GM21786 (cell line): Measurements from ENCODE around the gene CAPN8.
"Not testable (repeated sequence)": the region's sequence is repeated elsewhere in the genome, so short reads cannot be mapped to it uniquely, and the experiment has no call there.

Experiments
- ATAC-seq: cut with Tn5 transposase; IDR thresholded peaks from one replicate; pipeline ENCODE4 v1.9.1; 2021; ENCODE audit not compliant: unreplicated experiment

CAPN8 gene

DNA sequence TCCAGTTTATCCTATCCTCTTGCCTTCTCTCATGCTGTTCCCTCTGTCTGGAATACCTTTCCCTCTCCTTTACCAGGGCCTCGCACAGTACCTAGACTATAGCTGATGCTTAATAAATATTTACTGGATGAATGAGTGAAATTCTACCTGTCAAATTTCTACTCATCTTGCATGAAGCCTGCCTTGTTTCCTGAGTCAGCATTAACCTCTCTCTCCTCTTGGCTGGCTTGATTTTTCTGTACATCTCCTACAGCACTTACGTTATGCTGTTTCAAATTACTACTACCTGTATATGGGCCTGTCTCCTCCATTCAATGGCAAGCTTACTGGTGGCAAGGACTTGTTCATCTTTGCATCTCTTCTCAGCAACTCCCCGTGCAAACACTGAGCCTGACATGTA lies 130.8 kb downstream of the CAPN8 start:
- ATAC-seq: no peak

DNA sequence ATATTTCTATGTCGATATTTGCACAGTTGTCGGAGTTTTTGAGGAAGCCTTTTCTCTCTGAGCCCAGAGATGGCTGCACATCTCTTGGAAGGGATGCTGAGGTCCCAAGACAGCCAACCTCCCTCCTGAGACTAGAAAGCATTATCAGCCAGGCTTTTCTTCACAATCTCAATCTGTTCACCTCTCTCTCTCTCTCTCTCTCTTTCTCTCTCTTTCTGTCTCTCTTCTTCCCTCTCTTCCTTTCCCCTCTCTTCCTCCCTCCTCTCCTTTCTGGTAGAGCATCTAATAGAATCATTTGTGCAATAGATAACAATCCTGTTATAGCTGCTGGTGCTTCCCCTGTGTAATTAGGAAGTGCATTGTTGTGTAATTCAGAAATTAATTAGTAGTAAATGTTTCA lies 131.8 kb downstream of the CAPN8 start:
- no peak for ATAC-seq

DNA sequence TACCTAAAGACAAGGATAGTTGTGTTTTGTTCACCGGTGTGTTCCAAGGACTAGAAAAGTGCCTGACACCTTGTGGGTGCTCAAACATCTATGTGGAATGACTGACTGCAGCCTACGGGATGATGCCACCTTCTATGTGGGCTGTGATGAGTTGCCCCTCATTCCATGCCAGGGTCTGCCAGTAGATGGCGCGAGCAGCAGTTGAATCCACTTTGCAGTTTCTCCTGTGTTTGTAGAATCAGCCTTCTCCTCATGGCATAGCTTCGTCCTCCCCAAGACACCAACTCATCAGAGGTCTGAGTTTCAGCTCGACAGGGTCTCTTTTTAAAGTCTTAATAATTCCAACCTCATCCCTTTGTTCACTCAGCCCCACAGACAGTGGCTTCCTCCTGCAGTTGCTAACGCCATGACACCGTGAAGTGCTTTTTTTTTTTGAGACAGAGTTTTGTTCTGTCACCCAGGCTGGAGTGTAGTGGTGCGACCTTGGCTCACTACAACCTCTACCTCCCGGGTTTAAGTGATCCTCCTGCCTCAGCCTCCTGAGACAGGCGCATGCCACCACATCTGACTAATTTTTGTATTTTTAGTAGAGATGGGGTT lies 133.7 kb downstream of the CAPN8 start:
- no peak for ATAC-seq

DNA sequence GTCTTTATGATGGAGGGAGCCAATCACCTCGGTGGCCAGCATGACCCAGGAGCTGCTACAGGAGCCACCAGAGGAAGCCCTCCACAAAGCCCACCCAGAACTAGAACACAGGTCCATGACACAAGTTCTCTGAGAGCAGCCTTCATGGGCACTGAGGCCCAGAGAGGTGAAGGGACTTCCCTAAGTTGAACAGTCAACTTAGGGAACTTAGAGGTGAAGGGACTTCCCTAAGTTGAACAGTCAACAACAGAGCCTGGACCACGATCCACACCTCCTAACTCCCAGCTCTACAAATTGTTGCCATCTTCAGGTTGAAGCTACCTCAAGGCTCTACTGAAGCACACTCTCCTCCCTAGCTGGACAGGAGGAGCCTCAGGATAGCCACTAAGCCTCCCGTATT lies 139.5 kb downstream of the CAPN8 start:
- ATAC-seq: no peak

DNA sequence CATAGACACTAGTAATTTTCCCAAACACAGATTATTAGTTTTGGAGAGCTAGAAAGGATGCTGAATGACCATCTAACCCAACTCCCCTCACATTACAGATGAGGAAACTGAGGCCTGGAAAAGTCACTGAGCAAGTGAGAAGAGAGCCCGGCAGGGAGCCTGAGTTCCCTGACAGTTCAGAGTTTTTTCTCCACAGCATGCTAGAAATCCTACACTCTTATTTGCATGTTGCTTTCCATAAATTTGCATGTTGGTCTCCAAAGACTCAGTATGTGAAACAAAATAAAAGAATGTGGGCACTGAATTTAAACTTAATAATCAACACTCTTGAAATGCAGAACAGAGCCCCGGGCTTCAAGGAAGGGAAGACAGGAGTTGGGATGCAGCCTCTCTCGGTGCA lies 140.0 kb downstream of the CAPN8 start:
- no peak for ATAC-seq

DNA sequence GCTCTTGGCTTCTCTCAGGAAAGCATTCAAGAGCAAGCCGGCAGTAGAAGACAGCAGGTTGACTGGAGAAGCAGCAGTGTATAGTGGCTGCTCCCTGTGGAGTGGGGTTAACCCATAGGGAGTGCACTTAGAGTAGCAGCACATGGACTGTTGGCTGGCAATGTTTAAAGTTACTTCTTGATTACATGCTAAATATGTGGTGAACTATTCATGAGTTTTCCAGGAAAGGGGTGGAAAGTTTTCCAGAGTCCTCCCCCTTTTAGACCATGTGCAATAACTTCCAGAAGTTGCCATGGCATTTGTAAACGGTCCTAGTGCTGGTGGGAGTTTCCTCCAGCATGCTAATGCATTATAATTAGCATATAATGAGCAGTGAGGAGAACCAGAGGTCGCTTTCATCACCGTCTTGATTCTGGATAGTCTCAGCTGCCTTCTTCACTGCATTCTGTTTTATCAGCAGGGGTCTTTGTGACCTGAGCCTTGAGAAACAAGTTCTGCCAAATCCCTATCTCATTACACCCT lies 140.5 kb downstream of the CAPN8 start:
- no peak for ATAC-seq

DNA sequence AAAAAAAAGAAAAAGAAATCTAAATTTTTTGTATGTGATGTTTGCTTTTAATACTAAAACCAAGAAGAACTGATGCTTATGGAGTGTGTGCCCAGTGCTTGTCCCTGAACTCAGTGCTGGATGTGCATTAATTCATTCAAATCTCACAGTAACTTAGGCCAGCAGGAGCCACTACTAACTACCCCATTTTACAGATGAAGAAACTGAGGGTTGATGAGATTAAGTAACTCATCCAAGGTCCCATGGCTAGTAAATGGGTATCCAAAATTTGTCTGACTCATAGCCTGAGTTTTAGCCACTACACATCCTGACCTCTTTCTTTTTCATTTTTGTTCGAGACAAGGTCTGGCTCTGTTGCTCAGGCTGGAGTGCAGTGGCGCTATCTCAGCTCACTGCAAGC lies 144.4 kb downstream of the CAPN8 start:
- ATAC-seq: no peak

DNA sequence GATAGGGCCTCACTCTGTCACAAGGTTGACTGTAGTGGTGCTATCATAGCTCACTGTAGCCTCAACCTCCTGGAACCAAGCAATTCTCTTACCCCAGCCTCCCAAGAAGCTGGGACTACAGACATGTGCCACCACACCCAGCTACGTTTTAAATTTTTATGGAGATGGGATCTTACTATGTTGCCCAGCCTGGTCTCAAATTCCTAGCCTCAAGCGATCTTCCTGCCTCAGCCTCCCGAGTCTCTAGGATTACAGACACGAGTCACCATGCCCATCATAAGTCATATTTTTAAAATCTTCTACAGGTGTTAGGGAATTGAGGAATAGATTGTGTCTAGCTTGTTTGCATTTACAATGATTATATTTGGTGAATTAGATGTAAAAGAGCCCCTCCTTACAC lies 145.3 kb downstream of the CAPN8 start:
- ATAC-seq: no peak

DNA sequence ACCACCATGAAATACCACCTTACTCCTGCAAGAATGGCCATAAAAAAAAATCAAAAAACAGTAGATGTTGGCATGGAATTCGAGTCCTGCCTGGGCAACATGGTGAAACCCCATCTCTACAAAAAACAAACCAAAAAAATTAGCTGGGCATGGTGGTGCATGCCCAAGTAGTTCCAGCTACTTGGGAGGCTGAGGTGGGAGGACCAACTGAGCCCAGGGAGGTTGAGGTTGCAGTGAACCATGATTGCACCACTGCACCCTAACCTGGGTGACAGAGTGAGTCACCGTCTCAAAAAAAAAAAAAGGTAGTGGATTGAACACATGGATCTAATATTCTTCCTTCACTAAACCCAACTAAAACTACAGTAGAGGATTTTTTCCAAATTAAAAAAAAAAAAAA lies 146.4 kb downstream of the CAPN8 start:
- ATAC-seq: no peak

DNA sequence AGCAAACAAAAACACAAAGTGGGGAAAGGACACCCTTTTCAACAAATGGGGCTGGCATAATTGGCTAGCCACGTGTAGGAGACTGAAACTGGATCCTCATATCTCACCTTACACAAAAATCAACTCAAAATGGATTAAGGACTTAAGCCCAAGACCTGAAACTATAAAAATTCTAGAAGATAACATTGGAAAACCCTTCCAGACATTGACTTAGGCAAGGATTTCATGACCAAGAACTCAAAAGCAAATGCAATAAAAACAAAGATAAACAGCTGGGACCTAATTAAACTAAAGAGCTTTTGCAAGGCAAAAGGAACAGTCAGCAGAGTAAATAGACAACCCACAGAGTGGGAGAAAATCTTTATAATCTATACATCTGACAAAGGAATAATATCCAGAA lies 146.9 kb downstream of the CAPN8 start:
- not testable (repeated sequence) for ATAC-seq

DNA sequence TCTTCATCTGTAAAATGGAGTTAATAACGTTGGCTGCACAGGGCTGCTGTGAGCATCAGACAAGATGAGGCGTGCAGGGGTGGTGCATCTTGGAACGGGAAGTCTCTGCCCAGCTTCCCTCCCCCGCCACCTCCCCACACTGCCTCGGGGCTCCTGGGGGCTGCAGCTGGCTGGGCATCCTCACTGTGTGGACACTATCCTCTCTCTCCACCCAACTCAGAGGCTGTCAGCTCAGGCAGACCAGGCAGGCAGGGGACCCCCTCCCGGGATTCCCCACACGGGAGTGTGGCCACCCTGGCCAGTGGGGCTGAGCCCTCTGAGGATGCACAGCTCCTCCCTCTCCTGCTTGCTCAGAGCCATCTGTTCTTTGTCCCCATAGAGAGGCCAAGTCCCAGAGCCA lies 149.6 kb downstream of the CAPN8 start:
- no peak for ATAC-seq

DNA sequence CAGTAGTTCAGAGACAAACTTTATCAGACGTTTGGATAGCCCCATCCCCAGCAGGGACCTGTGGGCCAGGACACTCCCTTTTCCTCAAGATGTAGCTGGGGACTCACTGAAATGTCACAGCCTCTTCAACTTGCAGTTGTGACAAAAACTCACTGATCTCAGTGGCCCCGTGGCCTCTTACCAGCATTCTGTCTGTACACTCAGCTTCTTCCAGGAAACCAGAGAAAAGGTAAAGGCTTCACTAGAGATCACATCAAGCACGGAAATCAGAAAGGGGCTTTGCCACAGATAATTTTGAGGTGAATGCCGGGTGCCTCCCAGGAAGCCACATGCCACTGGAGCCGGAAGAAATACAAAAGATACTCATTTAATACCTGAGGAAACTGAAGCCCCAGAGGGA lies 150.1 kb downstream of the CAPN8 start:
- no peak for ATAC-seq

DNA sequence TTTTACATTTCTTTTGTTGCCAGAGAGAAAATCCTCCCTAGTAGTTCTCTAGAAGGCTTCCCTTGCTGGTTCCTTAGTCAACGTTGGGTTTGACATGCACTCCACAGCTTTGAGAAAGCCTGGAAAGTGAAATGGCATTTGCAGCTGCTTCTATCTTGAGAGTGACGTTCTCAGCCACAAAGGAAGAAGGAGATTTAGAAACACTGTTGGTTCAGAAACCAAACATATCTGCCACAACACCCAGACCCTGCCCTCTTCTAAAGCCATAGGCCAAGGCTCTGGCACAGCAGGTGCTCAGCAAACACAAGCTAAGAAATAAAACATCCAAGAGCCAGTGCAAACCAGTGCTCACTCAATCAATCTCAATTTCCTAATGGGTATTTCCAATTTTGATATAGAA lies 150.9 kb downstream of the CAPN8 start:
- no peak for ATAC-seq

DNA sequence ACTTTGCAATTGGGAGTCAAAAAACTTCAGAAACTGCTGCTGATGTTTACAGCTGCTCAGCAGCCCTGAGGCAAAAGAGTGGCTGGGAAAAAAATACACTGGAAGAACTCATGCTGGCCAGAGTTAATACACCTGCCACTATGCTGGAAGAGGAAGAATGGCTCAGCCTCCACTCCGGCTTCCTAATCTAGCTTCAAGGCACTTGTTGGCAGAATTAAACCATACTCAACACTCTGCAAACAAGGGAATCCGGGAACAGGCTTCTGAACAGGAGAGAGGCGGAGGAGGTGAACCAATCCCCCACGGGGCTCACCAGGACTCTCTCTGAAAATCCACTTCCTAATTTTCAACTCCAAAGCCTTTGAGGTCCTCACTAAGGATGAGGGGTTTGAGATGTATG lies 152.2 kb downstream of the CAPN8 start:
- ATAC-seq: no peak

DNA sequence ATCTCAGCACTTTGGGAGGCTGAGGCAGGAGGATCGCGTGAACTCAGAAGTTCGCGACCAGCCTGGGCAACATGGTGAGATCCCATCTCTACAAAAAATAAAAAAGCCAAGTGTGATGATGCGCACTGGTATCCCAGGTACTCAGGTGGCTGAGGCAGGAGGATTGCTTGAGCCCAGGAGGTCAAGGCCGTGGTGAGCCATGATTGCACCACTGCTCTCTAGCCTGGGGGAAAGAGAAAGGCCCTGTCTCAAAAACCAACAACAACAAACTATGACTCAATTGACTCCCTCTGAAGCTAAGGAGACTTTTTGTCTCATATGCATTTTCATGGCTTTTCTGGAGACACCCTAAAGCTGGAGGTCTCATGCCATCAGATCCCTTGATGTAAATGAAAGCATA lies 153.4 kb downstream of the CAPN8 start:
- ATAC-seq: no peak

DNA sequence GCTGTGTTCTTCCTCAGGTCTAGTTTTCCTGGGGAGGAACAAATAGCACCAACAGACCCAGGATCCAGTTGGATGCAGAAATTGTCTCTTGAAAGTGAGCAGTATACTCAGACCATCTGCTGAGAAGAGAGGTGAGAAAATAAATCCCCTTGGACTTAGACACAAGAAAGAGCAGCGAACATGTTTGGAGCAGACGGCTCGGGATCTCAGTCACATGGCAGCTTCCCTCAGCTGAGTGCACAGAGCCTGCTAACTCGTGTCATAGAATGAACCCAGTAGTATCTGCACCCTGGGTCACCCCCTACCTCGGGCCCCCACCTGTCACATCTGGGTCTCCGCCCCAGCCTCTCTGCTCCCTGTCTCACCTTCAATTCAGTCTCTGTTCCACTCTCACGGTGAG lies 156.7 kb downstream of the CAPN8 start:
- no peak for ATAC-seq

DNA sequence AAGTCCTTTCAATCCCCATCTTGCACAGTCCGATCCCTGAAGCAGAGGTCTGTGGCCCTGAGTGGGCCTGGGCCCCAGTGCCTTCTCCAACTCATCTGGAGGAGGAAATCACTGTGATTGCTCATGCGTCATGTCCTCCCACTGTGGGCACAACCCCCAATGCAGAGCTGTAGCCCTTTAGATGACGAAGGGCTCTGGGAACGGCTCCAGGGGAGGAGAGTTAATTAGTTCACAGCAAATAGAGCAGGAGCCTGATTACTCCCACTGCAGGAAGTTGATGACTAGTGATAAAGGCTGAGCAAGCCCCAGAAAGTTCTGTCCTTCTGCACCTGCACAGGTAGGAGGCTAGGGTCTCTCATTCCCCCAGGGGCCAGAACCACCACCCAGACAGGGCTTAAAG lies 160.8 kb downstream of the CAPN8 start:
- no peak for ATAC-seq

DNA sequence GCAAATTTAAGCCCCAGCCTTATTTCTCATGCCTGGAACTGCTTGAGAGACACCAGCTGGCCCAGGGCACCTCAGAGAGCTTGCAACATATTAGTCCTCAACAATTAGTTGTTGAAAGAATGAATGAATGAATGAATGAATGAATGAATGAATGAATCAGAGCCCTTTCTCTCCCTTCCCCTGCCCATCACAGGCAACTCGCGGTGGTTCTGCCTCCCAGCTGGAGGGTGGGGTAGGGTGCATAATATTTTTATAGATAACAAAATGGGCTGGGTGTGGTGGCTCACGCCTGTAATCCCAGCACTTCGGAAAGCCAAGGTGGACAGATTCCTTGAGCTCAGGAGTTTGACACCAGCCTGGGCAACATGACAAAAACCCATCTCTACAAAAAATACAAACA lies 162.2 kb downstream of the CAPN8 start:
- ATAC-seq: no peak

DNA sequence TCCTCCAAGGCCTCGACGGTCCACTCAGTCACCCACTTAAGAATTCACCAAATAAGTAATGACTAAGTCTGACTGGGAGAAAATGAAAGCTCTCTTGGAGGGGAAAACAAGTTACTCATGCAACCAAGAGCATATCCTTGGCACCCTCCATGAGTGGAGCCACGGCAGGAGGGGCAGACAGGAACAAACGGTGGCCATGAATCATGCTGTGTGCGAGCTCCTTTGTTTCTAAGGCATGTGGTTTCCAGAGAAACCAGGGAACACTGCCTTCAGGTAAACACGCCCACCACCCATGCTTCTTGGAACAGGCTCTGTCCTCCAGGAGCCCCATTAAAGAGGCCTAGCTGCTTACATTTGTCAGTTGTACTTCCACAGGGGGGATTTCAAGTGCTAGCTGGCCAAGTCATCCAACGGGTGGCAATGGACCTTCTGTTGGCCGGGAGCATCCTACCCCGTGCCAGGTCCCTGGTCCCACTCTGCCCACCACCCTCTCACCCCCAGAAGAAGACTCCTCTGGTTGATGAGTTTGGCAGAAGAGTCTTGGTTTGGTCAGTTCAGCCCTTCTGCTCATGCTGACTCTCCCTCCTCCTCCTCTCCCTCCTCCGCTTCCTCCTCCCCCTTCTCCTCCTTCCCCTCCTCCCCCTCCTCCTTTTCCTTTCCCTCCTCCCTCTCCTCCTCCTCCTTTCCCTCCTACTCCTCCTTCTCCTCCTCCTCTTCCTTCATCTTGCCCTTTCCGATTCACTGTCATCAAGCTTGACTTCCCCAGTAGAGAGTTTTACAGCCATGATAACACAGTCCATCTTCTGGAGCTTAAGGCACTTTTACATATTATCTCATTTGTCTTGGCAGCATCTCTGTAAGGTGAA lies 164.7 kb downstream of the CAPN8 start:
- ATAC-seq: no peak

DNA sequence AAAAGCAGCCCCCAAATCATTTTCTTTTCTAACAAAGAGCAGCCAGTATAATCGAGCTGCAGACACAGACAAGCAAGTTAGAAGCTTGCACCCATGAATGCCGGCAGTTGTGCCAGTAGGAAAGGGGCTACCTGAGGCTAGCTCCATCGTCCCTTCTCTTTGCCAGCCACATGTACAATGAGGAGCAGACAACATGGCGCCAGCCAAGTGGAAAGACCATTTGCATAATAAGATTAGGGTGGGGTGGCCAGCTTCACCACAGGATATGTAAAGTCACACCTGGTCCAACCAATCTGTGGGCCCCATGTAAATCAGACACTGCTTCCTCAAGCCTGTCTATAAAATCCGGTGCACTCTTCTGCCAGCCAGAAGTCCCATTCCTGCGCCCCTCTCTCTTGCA lies 168.6 kb downstream of the CAPN8 start:
- no peak for ATAC-seq

DNA sequence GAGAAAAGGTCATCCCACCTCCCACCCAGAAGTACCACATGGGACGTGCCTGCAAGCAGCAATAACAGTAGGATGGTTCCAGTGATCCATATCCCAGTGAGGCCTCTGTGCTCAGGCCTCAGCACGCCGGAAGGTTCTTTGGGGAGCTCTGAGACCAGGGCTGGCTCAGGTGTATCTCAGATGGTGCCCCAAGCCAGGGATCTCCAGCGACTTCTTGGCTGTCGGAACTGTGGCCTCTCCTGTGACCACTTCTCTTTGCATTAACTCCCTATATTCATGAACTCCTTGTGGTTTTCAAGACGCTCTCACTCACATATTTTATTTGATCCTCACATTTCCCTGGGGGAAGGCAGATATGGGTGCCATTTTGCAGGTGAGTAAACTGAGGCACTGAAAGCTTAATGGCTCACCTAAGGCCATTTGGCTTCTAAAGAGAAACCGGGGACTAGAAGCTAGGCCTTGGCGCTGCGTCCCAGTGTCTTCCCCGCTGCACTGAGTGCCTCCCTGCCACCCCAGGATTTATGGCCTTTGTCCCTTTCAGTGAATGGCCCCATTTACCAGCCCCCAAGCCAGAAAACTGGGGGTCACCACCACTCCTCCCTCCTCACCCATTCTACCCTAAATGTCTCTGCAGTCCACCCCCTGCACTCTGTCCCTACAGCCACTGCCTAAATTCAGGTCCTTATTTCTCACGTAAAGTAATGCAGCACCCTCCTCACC lies 170.4 kb downstream of the CAPN8 start:
- no peak for ATAC-seq

DNA sequence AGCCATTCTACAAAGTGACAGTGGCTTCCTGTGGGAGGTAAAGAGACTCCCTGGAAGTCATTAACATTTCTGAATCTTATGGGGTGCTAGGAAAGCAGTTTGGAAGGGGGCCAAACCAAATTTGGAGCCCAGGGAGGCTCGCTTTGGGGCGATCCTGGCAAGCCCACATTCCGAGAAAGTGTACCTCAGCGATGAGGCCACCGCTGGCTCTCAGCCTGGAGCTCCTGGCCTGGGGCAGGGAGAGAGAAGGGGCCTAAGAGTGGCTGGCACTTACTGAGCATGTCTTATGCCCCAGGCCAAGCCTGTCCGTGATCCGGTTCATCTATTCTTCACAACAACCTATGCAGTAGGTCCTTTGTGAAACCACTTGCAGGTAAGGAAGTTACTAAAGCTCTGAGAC lies 173.5 kb downstream of the CAPN8 start:
- ATAC-seq: no peak
